Large intestine (tissue), 3 donors: ENCODE measurements around the gene CDS2. TPM values are rescaled to one million over a fixed set of nuclear protein-coding genes. Genes with fewer than 3 reads are reported as not detected.

Source experiments
- DNase-seq, 2 donors: peaks; one replicate each; pipeline versions ENCODE4 v3.0.0 to v3.0.0-alpha.2; 2013
- H3K27ac ChIP-seq: one replicate; pipeline ENCODE4 v1.5.1; 2013; ENCODE audit warnings: low read length
- H3K27me3 ChIP-seq: 2 replicates; pipeline ENCODE4 v1.6.1; 2013; ENCODE audit warnings: low read length; ENCODE audit not compliant: control insufficient read depth, insufficient read depth
- H3K36me3 ChIP-seq: 2 replicates; pipeline ENCODE4 v1.6.1; 2013; ENCODE audit warnings: low read length; ENCODE audit not compliant: control insufficient read depth, insufficient read depth
- H3K4me1 ChIP-seq: one replicate; pipeline ENCODE4 v1.6.1; 2013; ENCODE audit warnings: low read length; ENCODE audit not compliant: control insufficient read depth, insufficient read depth
- H3K4me3 ChIP-seq: one replicate; pipeline ENCODE4 v1.5.1; 2013; ENCODE audit warnings: low read length
- H3K9me3 ChIP-seq: one replicate; pipeline ENCODE4 v1.6.1; 2013; ENCODE audit warnings: mild to moderate bottlenecking, low read depth, low read length, moderate library complexity; ENCODE audit not compliant: control insufficient read depth
- WGBS: methylation state at CpG from one replicate; pipeline ENCODE4 v1.1.5; 2013; ENCODE audit warnings: low lambda C conversion rate; ENCODE audit not compliant: insufficient coverage; 5-methylcytosine and 5-hydroxymethylcytosine counted together
- polyA plus RNA-seq: library from polyadenylated mRNA; unstranded; fragments of 120-200 nt; gene quantifications from one replicate; pipeline ENCODE4 v1.2.1, GENCODE V29; 2013

Gene CDS2
- polyA plus RNA-seq, 1 donor, result 17.0 TPM

DNA sequence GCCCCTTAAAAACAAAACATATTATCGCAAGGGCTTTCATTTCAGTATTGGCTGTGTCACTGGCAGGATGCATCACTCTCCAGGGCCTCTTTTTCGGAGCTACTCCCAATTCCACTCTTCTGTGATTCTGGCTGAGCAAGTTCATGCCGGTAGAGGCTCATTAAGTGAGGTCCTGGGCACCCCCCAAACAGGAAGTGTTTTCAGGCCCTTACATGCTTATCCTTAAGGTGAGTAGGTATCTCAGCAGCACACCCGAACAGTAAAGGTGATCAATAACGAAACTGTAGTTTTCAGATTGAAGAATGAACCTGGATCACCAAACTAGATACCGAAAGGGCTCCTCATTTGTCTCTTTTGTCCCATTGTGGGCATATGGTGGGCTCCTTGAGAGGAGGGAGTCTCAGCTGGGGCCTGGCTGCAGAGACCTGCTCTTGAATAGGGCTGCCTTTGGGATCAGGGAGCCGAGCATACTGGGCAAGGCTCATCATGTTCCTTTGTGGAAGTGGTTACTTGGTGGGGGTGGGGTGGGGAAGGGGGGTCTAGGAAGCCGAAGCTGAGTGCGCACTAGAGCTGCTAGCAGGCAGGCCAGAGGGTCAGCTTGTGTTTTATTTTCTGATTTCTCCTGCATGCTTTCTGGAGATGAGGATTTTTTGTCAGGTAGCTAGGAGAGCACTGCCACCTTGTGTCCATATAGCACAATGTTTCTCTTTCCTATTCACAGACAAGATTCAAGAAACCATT, 65.2 kb downstream of the CDS2 start:
- no peaks in the 10 kb centered on the region for H3K4me1 ChIP-seq
- no peaks in the 10 kb centered on the region for H3K27me3 ChIP-seq
- H3K27ac ChIP-seq, result no peak overlapping the region
- WGBS, result no CpG with 5 or more reads among the region's 9 CpGs
- H3K36me3 ChIP-seq, result peaks cover 47% of the 10 kb centered on the region
- peak; percentile 52 to 60 for DNase-seq
- H3K4me3 ChIP-seq, result no peak overlapping the region
- H3K9me3 ChIP-seq, result no peaks in the 10 kb centered on the region

DNA sequence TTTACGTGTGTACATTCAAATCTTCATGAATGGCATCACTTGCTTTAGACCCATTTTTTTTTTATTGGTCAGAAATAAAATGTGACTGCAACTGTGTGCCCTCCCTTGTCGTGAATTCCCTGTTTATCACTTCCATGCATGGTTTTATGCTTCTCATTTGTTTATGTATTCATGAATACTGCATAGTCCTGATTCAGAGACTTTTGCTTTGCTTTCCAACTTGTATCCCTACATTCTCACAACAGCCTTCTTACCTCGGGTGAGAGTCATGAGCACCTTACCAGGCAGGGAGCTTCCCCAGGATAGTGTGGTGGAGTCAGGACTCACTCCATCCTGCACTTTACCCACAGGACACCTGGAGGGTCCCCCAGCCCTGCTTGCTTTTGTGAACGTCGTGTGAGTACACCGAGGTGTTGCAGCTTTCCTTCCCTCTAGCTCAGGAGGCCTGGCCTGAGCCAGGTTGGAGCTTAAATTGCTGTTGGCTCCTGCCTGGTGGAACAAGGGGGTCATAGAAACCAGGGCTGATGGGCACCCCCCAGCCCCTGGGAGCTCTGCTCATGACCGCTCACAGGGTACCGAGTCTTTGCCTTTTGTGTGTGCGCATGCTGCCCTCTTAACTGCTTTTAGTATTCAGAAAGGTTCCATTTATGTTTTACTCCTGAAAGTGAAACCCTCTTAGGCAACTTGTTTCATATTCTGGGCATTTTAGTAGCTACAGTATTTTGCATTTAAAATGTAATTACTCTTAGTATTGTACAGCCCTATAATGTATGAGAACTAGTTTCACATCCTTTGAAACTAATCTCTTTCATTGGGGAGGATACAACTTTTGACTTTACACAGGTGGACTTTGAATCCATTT, 66.0 kb downstream of the CDS2 start:
- 50% methylated on average over 1 of the region's 9 CpGs for WGBS
- Histone ChIP-seq H3K4me3 (no peak overlapping the region), H3K27ac (no peak overlapping the region), H3K9me3 (no peaks in the 10 kb centered on the region), H3K4me1 (no peaks in the 10 kb centered on the region), H3K36me3 (peaks cover 49% of the 10 kb centered on the region), H3K27me3 (no peaks in the 10 kb centered on the region)
- no peak for DNase-seq

DNA sequence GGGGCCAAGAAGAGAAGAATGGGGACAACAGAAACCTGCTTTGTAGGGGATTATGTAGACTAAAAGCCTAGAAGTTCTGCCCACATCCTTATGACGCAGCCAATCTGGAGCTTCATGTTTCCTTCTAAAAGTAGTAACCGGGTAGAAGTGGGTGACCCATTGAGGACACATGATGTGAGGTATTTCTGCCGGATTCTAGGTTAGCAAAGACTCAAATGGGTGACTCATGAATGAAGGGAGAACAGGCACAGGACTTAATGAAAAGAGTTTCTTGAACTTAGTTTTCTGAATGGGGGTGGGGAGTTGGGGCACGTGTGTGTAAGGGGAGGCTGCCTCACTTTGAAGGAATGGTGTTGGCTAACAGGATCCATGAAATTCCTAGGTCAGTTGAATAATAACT, 68.8 kb downstream of the CDS2 start:
- no peaks in the 10 kb centered on the region for H3K4me1 ChIP-seq
- no peak overlapping the region for H3K4me3 ChIP-seq
- DNase-seq, result no peak
- peaks cover 37% of the 10 kb centered on the region for H3K36me3 ChIP-seq
- no peak overlapping the region for H3K27ac ChIP-seq
- no CpG with 5 or more reads among the region's 4 CpGs for WGBS
- H3K27me3 ChIP-seq, result no peaks in the 10 kb centered on the region
- H3K9me3 ChIP-seq, result no peaks in the 10 kb centered on the region

DNA sequence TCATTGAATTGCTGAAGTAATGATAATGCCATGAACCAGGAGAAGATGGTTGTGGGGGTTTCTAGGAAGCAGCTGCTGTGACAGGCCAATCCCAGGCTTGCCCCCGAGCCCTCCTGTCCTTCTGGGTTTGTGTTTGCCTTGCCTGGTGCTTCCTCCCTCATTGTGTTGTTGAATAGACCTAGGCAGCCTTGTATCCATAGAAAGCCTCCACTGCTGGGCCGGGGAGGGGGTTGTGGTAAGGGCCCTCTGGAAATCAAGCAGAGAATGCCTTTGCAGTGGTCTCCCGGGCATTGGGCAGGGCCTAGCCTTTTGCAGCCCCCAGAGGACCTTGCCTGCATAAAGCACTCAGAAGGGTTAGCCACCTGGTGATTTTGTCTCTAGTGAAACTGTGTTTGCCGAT, 69.3 kb downstream of the CDS2 start:
- Histone ChIP-seq H3K36me3 (peaks cover 32% of the 10 kb centered on the region), H3K4me1 (no peaks in the 10 kb centered on the region)

DNA sequence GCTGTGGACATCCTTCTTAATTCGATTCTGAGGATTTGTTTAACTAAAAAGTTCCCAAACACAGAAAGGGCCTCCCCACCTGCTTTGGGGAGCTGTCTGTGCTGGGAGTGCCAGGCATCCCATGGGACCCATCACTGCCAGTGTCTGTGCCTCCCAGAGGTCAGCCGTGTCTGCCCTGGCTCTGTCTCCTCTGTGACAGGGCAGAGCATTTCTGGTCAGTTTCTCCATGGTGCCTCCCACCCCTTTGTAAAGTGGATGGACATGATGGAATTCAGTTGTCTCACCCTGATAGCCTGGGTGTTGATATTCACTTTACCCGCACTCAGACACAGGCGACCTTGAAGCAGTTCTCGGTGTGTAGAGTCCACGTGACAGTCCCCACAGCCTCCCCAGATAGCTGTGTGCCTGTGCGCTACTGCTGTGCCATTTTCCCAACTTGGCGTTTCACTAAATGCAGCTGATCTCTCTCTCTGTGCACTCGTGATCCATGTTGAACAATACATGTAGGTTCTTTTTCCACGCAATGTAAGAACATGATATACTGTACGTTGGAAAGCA, 70.5 kb downstream of the CDS2 start:
- no peak for DNase-seq
- no peak overlapping the region for H3K27ac ChIP-seq
- no CpG with 5 or more reads among the region's 11 CpGs for WGBS
- H3K9me3 ChIP-seq, result no peaks in the 10 kb centered on the region
- no peak overlapping the region for H3K4me3 ChIP-seq
- no peaks in the 10 kb centered on the region for H3K27me3 ChIP-seq
- H3K36me3 ChIP-seq, result peaks cover 26% of the 10 kb centered on the region
- no peaks in the 10 kb centered on the region for H3K4me1 ChIP-seq

More for the DNA sequence above, 69.3 kb downstream of the CDS2 start:
- H3K27ac ChIP-seq, result no peak overlapping the region
- WGBS, result no CpG with 5 or more reads among the region's 4 CpGs
- no peak overlapping the region for H3K4me3 ChIP-seq
- no peak for DNase-seq
- no peaks in the 10 kb centered on the region for H3K27me3 ChIP-seq
- H3K9me3 ChIP-seq, result no peaks in the 10 kb centered on the region

DNA sequence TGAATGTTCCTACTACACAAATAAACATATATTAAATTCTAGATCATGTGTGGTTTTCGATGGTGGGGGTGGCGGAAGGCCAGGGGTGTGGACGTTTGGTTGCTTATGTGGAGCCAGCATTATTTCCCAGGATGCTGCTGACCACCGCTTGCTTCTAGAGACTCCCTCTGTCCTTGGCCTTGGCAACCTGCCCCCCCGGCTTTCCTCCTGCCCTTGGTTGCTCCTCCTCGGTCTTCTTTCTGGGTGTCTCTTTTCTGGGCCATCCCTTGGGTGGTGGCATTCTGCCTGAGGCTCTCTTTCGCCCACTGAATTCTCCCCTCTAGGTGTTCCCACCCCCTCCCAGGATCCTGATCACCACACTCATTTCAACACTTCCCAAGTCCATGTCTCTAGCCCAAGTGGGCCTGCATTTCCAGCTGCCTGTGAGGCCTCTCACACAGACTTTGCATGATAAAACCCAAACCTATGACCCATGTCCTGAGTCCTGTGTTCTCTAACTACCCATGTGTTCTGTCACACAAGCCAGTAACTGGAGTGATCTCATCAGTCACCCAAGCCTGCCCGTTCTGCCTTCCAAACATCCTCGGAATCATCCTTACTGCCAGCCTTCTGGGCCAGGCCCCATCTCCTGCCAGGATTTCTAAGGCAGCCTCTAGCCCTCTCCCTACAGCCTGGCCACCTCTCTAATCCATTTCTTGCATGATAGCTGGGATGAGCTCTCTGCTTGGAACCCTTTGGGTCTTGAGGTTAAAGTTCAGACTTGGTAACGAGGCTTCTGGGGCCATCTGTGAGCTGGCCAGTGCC, 71.2 kb downstream of the CDS2 start:
- no peak for DNase-seq
- H3K27ac ChIP-seq, result no peak overlapping the region
- no peaks in the 10 kb centered on the region for H3K4me1 ChIP-seq
- peaks cover 21% of the 10 kb centered on the region for H3K36me3 ChIP-seq
- H3K4me3 ChIP-seq, result no peak overlapping the region
- H3K9me3 ChIP-seq, result no peaks in the 10 kb centered on the region
- H3K27me3 ChIP-seq, result no peaks in the 10 kb centered on the region
- WGBS, result no CpG with 5 or more reads among the region's 10 CpGs

DNA sequence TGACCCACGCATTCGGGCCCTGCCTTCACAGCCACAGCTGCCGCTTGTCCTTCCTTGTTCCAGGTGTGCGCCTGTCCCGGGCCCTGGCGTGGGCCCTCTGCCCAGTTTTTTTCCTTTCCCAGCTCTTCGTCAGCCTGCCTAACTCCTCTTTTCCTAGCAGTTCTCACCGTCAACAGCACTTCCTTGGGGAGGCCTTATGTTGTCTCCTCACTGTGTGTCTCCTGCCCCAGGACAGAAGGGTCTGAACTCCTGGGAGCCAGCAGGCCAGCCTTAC, 71.8 kb downstream of the CDS2 start:
- Histone ChIP-seq H3K4me1 (no peaks in the 10 kb centered on the region), H3K36me3 (peaks cover 18% of the 10 kb centered on the region), H3K4me3 (no peak overlapping the region), H3K27me3 (no peaks in the 10 kb centered on the region), H3K27ac (no peak overlapping the region), H3K9me3 (no peaks in the 10 kb centered on the region)
- WGBS, result 96% methylated on average over 4 of the region's 8 CpGs
- DNase-seq, result no peak

DNA sequence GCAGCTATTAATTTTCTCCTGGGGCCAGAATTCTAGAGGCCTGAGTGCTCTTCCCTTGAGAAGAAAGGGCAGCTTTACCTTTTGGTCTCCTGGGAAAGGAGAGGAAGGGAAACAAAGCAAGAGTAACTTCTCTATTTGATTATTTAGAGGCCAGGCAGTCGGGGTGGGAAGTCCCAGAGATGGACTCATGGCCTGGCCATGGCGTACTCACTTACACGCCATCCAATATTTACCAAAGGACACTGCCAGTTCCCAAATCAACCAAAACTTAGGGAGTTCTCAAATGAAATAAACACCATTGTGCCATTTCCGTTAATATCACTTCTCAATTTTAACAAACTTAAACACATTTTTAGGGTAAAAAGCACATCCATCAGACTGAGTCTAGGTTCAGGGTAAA, 76.6 kb downstream of the CDS2 start:
- no CpG with 5 or more reads among the region's 4 CpGs for WGBS
- H3K4me1 ChIP-seq, result no peaks in the 10 kb centered on the region
- H3K36me3 ChIP-seq, result peaks cover 4% of the 10 kb centered on the region
- H3K27ac ChIP-seq, result no peak overlapping the region
- H3K9me3 ChIP-seq, result no peaks in the 10 kb centered on the region
- no peaks in the 10 kb centered on the region for H3K27me3 ChIP-seq
- no peak overlapping the region for H3K4me3 ChIP-seq
- DNase-seq, result no peak

DNA sequence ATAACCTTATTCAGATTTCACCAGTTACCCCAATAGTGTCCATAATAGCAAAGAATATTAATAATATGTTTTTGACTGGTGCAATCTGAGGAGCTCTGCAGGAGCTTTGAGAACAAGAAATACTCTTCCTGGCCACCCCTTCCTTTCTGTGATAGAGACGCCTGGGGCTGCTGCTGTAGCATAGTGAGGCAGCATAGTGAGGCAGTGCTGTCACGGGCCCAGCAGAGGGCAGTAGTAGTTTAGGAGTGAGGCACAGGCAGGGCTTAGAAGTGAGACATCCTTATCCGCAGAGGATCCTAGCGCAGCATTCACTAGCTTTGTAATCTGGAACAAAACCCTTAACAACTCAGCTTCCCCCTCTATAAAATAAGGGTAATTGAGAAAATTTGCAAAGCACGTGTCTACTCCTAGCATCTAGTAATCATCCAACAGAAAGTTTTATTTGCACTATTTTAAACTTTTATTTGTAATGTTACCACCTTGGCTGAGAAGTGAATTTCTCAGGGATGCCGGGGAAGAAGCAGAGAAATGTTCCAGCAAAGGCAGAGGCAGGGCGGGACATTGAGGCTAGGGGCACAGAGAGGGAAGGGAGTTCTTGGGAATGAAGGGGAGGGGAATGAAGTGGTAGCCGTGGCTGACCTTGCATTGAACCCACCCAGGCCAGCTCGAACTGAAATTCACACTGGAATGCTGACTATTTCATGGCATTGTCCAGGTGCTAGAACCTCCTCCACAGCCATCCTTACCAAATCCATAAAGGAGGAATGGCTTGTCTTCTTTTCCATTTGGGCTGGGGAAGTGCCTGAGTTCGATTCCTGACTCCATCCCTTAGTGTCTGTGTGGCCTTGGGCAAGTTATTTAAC, 78.8 kb downstream of the CDS2 start:
- WGBS, result 86% methylated on average over 1 of the region's 10 CpGs
- DNase-seq, result peak; percentile 64 to 65
- no peaks in the 10 kb centered on the region for H3K4me1 ChIP-seq
- no peaks in the 10 kb centered on the region for H3K36me3 ChIP-seq
- H3K4me3 ChIP-seq, result no peak overlapping the region
- H3K27ac ChIP-seq, result no peak overlapping the region
- no peaks in the 10 kb centered on the region for H3K27me3 ChIP-seq
- no peaks in the 10 kb centered on the region for H3K9me3 ChIP-seq
